HG03175 (cell line): ENCODE results near the gene QKI.
"Not testable (repeated sequence)": the region's sequence is repeated elsewhere in the genome, so short reads cannot be mapped to it uniquely, and the experiment has no call there.

Experiments used
- ATAC-seq: cut with Tn5 transposase; IDR thresholded peaks from one replicate; pipeline ENCODE4 v1.9.1; 2021; ENCODE audit warnings: mild to moderate bottlenecking, moderate library complexity; ENCODE audit not compliant: unreplicated experiment

The QKI gene

GRCh38 chr6:163571730-163572129 lies 157.2 kb downstream of the QKI start:
- ATAC-seq = no peak

DNA sequence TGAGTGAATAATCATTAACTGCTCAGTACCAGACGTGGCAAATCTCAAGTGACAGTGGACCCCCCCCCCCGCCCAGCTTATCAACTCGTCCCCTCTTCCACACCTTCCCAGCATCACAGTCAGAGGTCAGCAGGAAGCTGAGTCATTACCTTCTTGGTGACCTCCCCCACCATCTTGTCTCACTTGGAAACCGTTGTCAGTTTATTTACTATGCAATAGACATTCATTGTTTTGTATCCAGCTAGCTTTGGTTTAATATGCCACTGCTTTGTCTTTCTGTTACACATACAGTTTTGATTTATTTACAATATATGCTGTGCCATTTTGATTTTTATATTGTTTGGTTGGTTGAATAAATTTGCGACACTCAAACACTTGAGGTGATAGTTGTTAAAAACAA lies 158.1 kb downstream of the QKI start:
- ATAC-seq = no peak

DNA sequence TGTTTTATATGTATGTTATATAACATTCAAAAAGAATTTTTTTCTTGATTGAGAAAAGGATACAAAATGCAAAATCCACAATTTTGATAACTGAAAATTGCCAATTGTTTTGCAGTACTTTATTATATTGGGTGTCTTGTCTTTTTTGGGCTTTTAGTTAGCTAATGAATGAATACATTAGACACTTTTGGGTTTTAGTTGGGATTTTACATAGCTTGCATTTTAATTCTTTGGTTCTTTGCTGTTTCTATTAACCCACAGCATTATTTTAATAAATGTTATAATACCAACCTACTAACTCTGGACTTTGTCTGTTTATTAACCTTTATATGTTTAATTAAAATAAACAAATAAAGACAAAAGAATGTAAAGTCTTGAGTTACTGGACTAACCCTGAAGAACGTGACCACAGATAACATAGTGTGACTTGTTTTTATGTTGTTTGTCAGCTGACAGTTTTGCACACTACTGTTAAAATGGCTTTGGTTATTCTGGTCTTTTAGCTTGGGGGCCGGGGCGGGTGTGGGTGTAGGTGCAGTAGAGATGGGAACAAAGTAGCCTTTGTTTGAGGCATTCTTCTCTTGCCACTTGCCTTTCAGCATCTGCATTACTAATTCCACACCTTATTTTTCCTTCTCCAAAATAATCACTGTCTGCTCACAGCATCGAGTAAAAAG lies 159.1 kb downstream of the QKI start:
- ATAC-seq = no peak

DNA sequence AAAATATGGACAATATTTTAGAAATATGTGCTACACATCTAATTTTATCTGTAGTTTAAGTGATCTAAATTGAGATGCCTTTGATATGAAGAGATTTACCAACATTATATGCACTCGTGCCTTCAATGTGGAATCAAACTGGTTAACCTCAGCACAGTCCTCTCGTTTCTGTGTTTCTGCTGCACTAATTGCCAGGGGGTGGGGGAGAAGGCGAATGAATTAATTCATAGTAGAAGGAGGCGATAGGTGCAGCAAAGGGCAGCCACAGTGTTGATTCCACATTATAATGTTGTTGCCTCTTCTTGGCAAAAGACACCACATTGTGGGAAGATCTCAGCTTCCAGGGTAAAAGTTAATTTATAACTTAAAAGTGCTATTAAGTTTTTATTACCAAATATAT lies 161.6 kb downstream of the QKI start:
- no peak for ATAC-seq

DNA sequence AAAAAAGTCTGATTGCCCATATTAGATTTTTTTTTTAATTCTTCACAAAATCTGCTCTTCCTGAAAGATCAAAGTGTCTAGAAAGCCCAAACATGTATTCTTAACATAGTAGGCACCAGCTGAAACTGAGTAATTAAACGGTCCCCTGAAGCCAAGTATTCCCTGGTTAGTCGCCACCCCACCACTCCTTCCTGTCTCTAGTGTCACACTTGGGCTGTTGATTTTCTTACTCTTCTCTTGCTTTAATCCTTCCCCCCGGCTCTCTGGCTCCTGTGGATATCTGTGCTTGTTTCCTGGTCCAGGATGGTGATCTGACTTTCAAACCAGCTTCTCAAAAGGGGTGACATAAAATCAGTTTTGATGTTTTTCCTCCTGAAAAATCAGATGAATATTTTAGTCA lies 162.9 kb downstream of the QKI start:
- ATAC-seq = no peak

DNA sequence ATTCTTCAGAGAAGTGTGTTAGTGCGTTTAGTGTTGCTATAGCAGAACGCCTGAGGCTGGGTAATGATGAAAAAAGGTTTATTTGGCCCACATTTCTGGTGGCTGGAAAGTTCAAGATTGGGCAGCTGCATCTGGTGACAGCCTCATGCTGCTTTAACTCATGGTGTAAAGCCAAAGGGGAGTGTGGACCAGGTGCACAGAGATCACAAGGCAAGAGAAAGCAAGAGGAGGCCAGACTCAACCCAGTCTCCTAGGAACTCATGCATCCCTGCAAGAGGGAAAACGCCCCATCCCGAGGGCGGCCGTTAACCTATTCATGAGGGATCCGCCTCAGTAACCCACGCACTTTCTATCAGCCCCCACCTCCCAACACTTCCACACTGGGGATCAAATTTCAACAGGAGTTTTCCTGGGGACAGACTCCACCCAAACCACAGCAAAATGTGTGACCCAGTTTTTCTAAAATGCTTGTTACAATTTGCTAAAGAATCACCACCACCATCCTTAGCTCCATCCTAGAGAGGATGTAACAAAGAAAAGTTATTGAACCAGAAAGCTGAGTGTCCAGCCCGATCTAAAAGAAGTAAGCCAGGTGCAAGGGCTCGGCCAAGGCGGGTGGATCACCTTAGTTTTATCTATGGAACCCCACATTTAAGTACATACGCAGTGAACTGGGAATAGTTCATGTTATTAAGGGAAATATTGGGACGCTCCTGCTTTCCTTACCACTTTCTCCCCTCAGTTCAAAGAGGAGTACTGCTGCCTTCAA lies 164.8 kb downstream of the QKI start:
- ATAC-seq = no peak

- ATAC-seq = no peak
Measured at GRCh38 chr6:163579880-163580295, 165.4 kb downstream of the QKI start.

DNA sequence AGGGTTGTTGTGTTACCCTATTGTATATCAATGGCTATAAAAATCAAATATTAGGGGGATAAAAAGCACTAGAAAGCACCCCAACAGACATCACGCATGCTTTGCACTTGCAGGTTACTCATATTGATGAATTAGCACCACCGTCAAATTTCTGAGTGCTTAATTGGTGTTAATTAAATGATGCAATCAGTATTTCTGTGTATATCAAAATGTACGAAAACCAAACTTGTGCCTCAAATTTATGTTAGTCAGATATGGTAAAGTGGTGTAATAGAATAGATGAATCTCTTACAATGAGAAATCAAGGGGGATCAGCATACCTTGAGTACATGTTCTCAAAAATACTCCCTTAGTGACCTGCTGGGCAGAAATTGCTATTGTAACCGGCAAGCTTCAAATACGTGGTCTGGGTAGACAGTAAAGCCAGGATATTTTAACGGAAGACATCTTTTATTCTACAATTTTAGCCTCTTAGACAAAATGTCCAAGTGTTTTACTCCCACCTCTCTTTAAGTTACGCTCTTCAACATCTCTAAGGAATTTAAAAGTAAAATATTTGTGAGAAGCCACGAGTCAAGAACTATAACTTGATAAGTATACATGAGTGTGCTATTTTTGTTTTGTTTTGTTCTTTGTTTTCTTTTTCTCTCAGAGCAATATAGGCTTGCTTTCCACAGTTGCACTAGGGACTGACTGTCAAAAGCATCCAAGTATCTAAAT lies 166.0 kb downstream of the QKI start:
- no peak for ATAC-seq

DNA sequence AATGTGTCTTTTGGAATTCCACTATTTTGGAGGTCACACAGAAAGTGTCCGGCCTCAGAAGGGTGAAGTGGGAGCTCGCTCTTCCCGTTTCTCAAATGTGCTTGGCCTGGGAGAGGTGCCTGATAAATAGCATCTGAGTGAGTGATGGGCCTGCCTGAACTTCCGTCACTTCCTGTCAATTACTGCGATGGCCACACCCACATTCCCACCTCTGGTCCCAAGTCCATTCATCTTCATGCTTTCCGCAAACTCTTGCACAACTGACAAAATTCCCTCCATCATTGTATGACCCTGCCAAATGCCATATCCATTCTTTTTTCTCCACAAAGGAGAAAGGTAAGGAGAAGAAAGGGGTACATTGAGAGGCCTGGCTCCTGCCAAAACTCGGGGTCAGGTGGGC lies 169.0 kb downstream of the QKI start:
- no peak for ATAC-seq

DNA sequence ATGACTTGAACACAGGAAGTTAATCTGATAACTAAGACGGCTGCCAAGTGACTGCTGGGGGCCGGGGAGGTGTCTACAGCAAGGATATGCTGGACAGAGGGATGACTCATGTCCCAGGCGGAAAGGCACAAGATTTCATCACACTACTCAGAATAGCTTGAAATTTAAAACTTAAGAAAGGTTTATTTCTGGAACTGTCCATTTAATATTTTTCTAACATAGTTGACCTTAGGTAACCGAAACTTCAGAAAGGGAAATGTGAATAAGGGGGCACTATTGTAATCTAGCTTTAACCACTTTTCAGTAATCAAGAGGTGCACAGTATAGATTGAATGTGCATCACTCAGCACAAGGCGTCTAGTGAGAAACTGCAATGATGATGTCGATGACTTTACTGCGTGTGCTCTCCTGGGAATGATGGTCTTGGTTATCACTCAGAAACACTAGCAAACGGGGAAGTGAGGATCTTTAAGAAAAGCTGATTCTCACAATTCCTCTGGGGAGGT lies 171.5 kb downstream of the QKI start:
- no peak for ATAC-seq

DNA sequence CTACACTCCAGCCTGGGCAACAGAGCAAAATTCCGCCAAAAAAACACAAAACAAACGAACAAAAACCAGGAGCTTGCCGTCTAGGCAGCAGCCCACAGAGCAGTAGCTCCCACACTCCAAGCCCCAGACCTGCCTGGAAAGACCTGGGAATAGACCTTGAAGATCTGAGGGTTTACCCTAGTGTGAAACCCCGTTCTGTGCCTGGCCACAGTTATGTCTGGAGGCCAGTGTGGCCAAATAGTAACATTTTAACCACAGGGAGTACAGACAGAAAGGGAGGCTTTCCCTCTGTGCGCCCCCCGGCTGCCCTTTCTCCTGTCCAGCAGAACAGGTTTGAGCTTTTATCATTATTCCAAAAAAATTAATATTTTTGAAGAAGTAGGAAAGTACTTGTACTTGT lies 172.4 kb downstream of the QKI start:
- ATAC-seq = no peak

DNA sequence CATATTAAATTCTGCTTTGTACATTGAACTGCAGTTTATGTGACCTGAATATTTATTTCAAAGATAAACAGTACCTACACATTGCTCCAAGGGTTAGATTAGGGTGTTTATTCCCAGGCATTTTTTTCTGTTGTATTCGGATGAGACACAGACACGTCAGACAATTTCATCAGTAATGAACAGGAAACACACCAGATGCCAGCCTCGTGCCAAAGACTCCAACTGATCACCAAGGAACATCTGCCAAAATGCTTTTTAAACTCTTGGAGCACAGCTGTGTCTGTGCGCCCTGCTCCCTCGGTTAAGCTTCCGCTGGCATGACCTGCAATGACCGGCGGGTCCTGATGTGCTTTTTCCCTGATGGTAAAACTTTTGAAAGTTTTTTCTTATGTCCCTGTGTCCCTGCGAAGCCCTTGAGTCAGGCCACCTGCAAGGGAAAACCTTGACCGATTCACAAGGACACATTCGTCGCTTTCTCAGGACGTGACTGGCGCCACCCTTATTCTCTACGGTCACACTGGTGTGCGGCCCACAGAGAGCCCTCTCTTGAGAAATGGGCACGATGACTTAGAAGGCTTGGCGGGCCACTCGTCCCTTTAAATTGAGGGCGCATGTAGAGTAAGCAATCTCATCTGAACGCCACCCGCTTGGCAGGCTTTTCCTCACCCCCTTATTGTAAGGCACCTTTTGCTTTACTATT lies 173.9 kb downstream of the QKI start:
- no peak for ATAC-seq

- ATAC-seq = no peak
Measured at GRCh38 chr6:163589387-163589786, 174.9 kb downstream of the QKI start.

GRCh38 chr6:163590132-163590531 lies 175.6 kb downstream of the QKI start:
- not testable (repeated sequence) for ATAC-seq

GRCh38 chr6:163592872-163593271 lies 178.4 kb downstream of the QKI start:
- no peak for ATAC-seq

DNA sequence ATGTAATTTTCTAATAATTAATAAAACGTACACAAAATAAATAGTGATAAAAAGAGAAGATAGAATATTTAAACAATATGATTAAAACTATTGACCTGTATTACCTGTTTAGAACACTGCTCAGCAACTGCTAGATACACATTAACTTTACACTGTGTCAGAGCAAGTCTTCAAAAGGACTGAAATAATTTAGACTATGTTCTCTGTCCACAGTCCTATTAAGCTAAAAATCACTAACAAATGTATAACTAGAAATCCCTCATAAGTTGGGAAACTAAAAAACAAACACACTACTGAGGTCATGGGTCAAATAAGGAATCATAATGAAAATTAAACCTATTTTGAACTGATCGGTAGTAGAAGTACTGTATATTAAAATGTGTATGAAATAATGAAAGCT lies 181.7 kb downstream of the QKI start:
- ATAC-seq = no peak

GRCh38 chr6:163599136-163599535 lies 184.6 kb downstream of the QKI start:
- ATAC-seq = no peak

- ATAC-seq = no peak
Measured at GRCh38 chr6:163599684-163600083, 185.2 kb downstream of the QKI start.

DNA sequence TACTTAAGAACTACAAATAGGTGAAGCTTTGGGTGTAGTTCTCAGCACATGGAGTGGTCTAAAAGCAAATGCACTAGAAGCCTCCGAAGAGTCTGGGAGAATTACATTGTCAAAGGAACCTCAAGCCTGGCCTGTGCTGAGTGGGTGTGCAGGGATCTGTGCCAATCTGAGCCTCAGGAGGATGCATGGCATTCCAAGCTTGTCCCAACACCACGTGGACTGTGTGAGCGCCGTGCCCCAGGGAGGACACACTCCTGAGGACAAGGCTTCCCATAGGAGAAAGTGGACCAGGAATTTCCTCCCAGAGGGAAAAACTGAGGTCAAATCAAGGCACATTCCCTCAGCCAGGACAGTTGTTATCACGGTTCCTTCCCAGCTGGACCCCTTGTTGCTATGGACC lies 185.8 kb downstream of the QKI start:
- ATAC-seq = no peak

DNA sequence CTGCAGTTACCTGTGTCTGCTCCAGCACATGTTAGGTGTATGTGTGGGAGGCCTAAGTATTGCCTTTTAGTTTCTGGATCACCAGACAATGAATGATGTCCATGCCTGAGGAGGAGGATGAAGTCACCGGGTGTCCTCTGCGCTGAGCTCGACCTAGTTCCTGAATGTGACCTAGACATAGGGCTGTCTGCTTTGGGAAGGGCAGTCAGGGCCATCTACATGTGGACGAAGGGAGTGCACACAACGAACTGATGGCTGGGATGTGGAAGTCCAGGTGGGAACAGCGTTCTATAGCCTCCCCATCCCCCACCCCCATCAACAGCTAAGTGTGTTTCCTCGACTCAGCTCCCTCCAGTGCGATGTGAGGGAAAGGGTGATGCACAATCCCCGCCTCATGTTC lies 186.3 kb downstream of the QKI start:
- no peak for ATAC-seq

GRCh38 chr6:163602851-163603250 lies 188.3 kb downstream of the QKI start:
- no peak for ATAC-seq
